Cardiac fibroblast (primary cell): ENCODE data around the gene TSPAN18.

Source experiments
- DNase-seq, 2 donors: peaks; one replicate each; pipeline versions ENCODE4 v3.0.0 to v3.0.0-alpha.2; 2010; ENCODE audit warnings: low read depth in 2 of 2
- H3K4me3 ChIP-seq, 2 donors: replicated peaks in 1 of 2; 1 replicate in 1 of 2; 2 replicates in 1 of 2; pipeline ENCODE4 v1.5.1; 2011; ENCODE audit warnings: low read depth in 2 of 2, low read length in 2 of 2, mild to moderate bottlenecking in 2 of 2, moderate library complexity in 1 of 2
- TF ChIP-seq, protein P1 (sequence below): IDR thresholded peaks from one replicate; pipeline ENCODE4 v1.5.1; 2011; ENCODE audit warnings: low read depth, mild to moderate bottlenecking, low read length, inconsistent platforms

Gene TSPAN18

DNA sequence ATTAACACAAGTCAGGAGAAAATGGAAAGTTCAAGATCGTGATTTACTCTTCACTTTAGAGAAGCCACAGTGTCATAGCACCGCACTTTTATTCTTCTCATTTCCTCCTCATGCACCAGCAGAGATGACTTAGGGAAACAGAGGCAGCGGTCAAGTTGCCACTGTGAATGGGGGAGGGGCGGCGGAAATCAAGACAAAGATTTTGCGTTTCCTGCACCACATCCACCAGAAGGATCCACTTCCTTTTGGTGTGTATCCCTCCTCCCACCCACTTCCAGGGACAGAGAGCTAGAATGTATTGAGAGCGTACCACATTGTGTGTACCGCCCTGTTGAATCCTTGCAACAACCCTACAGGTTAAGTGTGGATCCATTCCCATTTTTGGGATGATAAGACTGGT lies 21.8 kb downstream of the TSPAN18 start:
- TF ChIP-seq, protein P1, sequence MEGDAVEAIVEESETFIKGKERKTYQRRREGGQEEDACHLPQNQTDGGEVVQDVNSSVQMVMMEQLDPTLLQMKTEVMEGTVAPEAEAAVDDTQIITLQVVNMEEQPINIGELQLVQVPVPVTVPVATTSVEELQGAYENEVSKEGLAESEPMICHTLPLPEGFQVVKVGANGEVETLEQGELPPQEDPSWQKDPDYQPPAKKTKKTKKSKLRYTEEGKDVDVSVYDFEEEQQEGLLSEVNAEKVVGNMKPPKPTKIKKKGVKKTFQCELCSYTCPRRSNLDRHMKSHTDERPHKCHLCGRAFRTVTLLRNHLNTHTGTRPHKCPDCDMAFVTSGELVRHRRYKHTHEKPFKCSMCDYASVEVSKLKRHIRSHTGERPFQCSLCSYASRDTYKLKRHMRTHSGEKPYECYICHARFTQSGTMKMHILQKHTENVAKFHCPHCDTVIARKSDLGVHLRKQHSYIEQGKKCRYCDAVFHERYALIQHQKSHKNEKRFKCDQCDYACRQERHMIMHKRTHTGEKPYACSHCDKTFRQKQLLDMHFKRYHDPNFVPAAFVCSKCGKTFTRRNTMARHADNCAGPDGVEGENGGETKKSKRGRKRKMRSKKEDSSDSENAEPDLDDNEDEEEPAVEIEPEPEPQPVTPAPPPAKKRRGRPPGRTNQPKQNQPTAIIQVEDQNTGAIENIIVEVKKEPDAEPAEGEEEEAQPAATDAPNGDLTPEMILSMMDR, result no peak

DNA sequence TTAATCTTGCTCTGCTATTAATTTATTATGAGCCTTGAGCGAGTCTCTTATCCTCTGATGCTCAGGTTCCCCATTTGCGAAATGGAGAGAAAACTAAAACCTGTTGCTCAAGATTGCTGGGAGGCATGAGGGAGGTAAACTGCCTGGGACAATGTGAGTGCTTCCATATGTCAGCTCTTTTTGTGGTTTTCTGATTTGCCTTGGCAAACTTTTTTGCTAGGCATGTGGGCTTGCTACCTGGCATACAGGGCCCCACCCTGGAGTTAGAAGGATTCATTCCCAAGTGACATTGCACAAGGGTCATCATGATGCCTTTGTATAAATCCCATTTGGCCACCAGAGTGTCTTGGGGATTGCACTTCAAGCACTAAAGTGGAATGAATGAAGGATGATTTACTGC lies 22.4 kb downstream of the TSPAN18 start:
- DNase-seq, result no peak
- H3K4me3 ChIP-seq, result no peak overlapping the region
- TF ChIP-seq, protein P1, result no peak

More for the DNA sequence above, 21.8 kb downstream of the TSPAN18 start:
- H3K4me3 ChIP-seq, result no peak overlapping the region
- no peak for DNase-seq

- TF ChIP-seq, protein P1, result no peak
- DNase-seq, result no peak
- no peak overlapping the region for H3K4me3 ChIP-seq
Measured at GRCh38 chr11:44750551-44751465, 24.0 kb downstream of the TSPAN18 start.

DNA sequence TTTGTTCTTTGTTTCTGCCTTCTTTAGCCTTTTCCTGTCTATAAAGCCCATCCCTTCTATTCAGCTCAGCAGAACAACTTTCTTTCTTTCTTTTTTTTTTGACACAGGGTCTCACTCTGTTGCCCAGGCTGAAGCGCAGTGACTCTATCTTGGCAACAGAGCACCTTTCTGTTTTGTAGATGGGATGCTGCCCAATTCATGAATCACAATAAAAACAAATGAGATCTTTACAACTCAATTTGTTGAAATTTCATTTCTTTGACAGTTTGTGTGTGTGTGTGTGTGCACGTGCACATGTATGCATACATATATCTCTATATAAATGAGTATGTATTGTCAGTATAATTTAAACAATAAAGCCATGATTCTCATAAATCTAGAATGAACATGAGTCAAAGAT lies 25.5 kb downstream of the TSPAN18 start:
- no peak for DNase-seq
- TF ChIP-seq, protein P1, result no peak
- no peak overlapping the region for H3K4me3 ChIP-seq

DNA sequence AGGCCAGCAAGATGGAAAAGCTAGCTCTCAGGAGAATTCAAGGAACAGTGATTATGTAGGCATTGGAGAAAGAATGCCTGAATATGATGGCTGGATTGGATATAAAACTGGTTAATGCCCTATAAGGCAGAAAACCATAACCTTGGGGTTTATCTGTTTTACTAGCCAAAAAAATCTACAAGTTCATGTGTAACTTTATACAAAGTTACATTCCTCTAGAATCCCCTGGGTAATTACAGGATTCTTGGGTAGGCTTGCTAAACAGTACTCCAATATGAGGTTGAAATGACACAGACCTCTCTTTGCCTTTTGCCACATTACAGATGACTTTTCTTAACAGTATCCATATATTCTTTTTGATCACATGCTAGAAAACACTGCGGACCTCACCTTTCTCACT lies 26.0 kb downstream of the TSPAN18 start:
- TF ChIP-seq, protein P1, result no peak
- DNase-seq, result no peak
- H3K4me3 ChIP-seq, result no peak overlapping the region

- no peak for DNase-seq
- TF ChIP-seq, protein P1, result no peak
Measured at GRCh38 chr11:44753961-44754645, 27.3 kb downstream of the TSPAN18 start.

More at GRCh38 chr11:44753961-44754645, 27.3 kb downstream of the TSPAN18 start:
- no peak overlapping the region for H3K4me3 ChIP-seq
